Parathyroid adenoma (tissue), 2 donors: ENCODE results near the gene STRN4.
"Not testable (repeated sequence)": the region's sequence is repeated elsewhere in the genome, so short reads cannot be mapped to it uniquely, and the experiment has no call there.

Experiments used
- H2AFZ ChIP-seq: fragments of 300-600 bp; sonication (generic); one replicate; pipeline ENCODE4 v1.7.0; 2017; ENCODE audit warnings: antibody characterized with exemption, mild to moderate bottlenecking
- H3K27ac ChIP-seq: fragments of 300-600 bp; sonication (generic); one replicate; pipeline ENCODE4 v1.7.0; 2017
- H3K27me3 ChIP-seq: fragments of 300-600 bp; sonication (generic); one replicate; pipeline ENCODE4 v1.7.0; 2017; ENCODE audit warnings: low read length; ENCODE audit not compliant: control insufficient read depth, insufficient read depth
- H3K36me3 ChIP-seq: fragments of 300-600 bp; sonication (generic); one replicate; pipeline ENCODE4 v1.7.0; 2017; ENCODE audit warnings: low read length; ENCODE audit not compliant: control insufficient read depth, insufficient read depth
- H3K4me1 ChIP-seq: fragments of 300-600 bp; sonication (generic); one replicate; pipeline ENCODE4 v1.7.0; 2017; ENCODE audit warnings: control low read depth
- H3K4me2 ChIP-seq: fragments of 300-600 bp; sonication (generic); one replicate; pipeline ENCODE4 v1.7.0; 2017; ENCODE audit warnings: low read length
- H3K4me3 ChIP-seq: fragments of 300-600 bp; sonication (generic); one replicate; pipeline ENCODE4 v1.7.0; 2017; ENCODE audit warnings: low read depth, low read length
- H3K79me2 ChIP-seq: fragments of 300-600 bp; sonication (generic); one replicate; pipeline ENCODE4 v1.7.0; 2017; ENCODE audit warnings: control low read depth
- H3K9ac ChIP-seq: fragments of 300-600 bp; sonication (generic); one replicate; pipeline ENCODE4 v1.7.0; 2017; ENCODE audit warnings: mild to moderate bottlenecking
- H3K9me3 ChIP-seq: fragments of 300-600 bp; sonication (generic); one replicate; pipeline ENCODE4 v1.7.0; 2017; ENCODE audit warnings: low read length; ENCODE audit not compliant: control insufficient read depth
- CTCF ChIP-seq: fragments of 300-600 bp; sonication (generic); IDR thresholded peaks from one replicate; pipeline ENCODE4 v1.7.0; 2017; ENCODE audit warnings: antibody characterized with exemption, mild to moderate bottlenecking
- donor health status: primary hyperparathyroidism.

The STRN4 gene

GRCh38 chr19:46715975-46716671 is 30.1 kb downstream of the STRN4 start:
- no peaks in the 10 kb centered on the region for H3K9me3 ChIP-seq
- no peaks in the 10 kb centered on the region for H3K27me3 ChIP-seq
- no peaks in the 10 kb centered on the region for H3K36me3 ChIP-seq
- peak overlapping the region; percentile 86 for H2AFZ ChIP-seq
- no peak for TF ChIP-seq CTCF
- H3K79me2 ChIP-seq: peaks cover 2% of the 10 kb centered on the region
- peak overlapping the region; percentile 63 for H3K9ac ChIP-seq
- peak overlapping the region; percentile 68 for H3K27ac ChIP-seq
- H3K4me3 ChIP-seq: peak overlapping the region; percentile 91
- peaks cover 9% of the 10 kb centered on the region for H3K4me1 ChIP-seq
- H3K4me2 ChIP-seq: peak overlapping the region; percentile 77

- Histone ChIP-seq H3K9ac (peak overlapping the region; percentile 63), H3K4me2 (peak overlapping the region; percentile 77), H3K4me1 (peaks cover 9% of the 10 kb centered on the region), H3K27me3 (no peaks in the 10 kb centered on the region), H3K79me2 (peaks cover 2% of the 10 kb centered on the region), H2AFZ (peak overlapping the region; percentile 86), H3K27ac (peak overlapping the region; percentile 68), H3K9me3 (no peaks in the 10 kb centered on the region), H3K4me3 (peak overlapping the region; percentile 91), H3K36me3 (no peaks in the 10 kb centered on the region)
- no peak for TF ChIP-seq CTCF
Measured at GRCh38 chr19:46715620-46715974, 30.7 kb downstream of the STRN4 start.

- peak overlapping the region; percentile 68 for H3K27ac ChIP-seq
- H3K27me3 ChIP-seq: no peaks in the 10 kb centered on the region
- no peaks in the 10 kb centered on the region for H3K9me3 ChIP-seq
- peak overlapping the region; percentile 91 for H3K4me3 ChIP-seq
- H3K9ac ChIP-seq: no peak overlapping the region
- H3K4me2 ChIP-seq: peak overlapping the region; percentile 93
- H3K36me3 ChIP-seq: no peaks in the 10 kb centered on the region
- no peak for TF ChIP-seq CTCF
- peaks cover 2% of the 10 kb centered on the region for H3K79me2 ChIP-seq
- peaks cover 9% of the 10 kb centered on the region for H3K4me1 ChIP-seq
- H2AFZ ChIP-seq: peak overlapping the region; percentile 94
Measured at GRCh38 chr19:46714444-46715106, 31.7 kb downstream of the STRN4 start.

GRCh38 chr19:46713781-46714443 is 32.3 kb downstream of the STRN4 start:
- peak overlapping the region; percentile 91 for H3K4me3 ChIP-seq
- peaks cover 2% of the 10 kb centered on the region for H3K79me2 ChIP-seq
- H3K9me3 ChIP-seq: no peaks in the 10 kb centered on the region
- H3K4me2 ChIP-seq: peak overlapping the region; percentile 93
- TF ChIP-seq CTCF: no peak
- H2AFZ ChIP-seq: peak overlapping the region; percentile 94
- H3K27me3 ChIP-seq: no peaks in the 10 kb centered on the region
- no peaks in the 10 kb centered on the region for H3K36me3 ChIP-seq
- peak overlapping the region; percentile 37 for H3K9ac ChIP-seq
- peaks cover 9% of the 10 kb centered on the region for H3K4me1 ChIP-seq
- peak overlapping the region; percentile 74 for H3K27ac ChIP-seq

GRCh38 chr19:46712768-46713338 is 33.4 kb downstream of the STRN4 start:
- H3K9ac ChIP-seq, H3K9me3 ChIP-seq, H3K27me3 ChIP-seq, H3K4me3 ChIP-seq, H3K27ac ChIP-seq, H2AFZ ChIP-seq, H3K79me2 ChIP-seq, H3K36me3 ChIP-seq, H3K4me1 ChIP-seq: not testable (repeated sequence)
- peak overlapping the region; percentile 26 for H3K4me2 ChIP-seq
